Neural cell (in vitro differentiated cells): Measurements from ENCODE around the gene DENND2A. TPM values are rescaled to one million over a fixed set of nuclear protein-coding genes. Genes with fewer than 3 reads are reported as not detected.

Experiments used
- H2AFZ ChIP-seq: fragments of 200-600, 300-800 bp; sonication (generic), shearing (Covaris generic); 2 replicates; pipeline ENCODE4 v1.6.0; 2014; ENCODE audit warnings: low read depth, mild to moderate bottlenecking, antibody characterized with exemption, low read length, moderate library complexity
- H3F3A ChIP-seq: fragments of 200-600 bp; shearing (Covaris generic); 2 replicates; pipeline ENCODE4 v1.6.1; 2016; ENCODE audit warnings: mild to moderate bottlenecking, moderate library complexity, mixed read lengths, antibody characterized with exemption, low read length; ENCODE audit not compliant: insufficient read depth, poor library complexity, severe bottlenecking
- H3K27ac ChIP-seq: fragments of 200-600, 300-800 bp; sonication (generic), shearing (Covaris generic); 2 replicates; pipeline ENCODE4 v1.5.1; 2014; ENCODE audit warnings: mild to moderate bottlenecking, low read length, moderate library complexity
- H3K27me3 ChIP-seq: fragments of 300-800, 200-600 bp; sonication (generic), shearing (Covaris generic); 2 replicates; pipeline ENCODE4 v1.6.0; 2014; ENCODE audit warnings: mild to moderate bottlenecking, low read depth, low read length, moderate library complexity; ENCODE audit not compliant: insufficient read depth
- H3K36me3 ChIP-seq: fragments of 300-800, 200-600 bp; sonication (generic), shearing (Covaris generic); 2 replicates; pipeline ENCODE4 v1.5.1; 2014; ENCODE audit warnings: mild to moderate bottlenecking, antibody characterized with exemption, low read length, moderate library complexity; ENCODE audit not compliant: insufficient read depth
- H3K4me2 ChIP-seq: fragments of 300-800, 200-600 bp; sonication (generic), shearing (Covaris generic); 2 replicates; pipeline ENCODE4 v1.6.0; 2014; ENCODE audit warnings: mild to moderate bottlenecking, low read length
- H3K4me3 ChIP-seq: fragments of 300-800, 200-600 bp; sonication (generic), shearing (Covaris generic); 2 replicates; pipeline ENCODE4 v1.5.1; 2014; ENCODE audit warnings: mild to moderate bottlenecking, low read length, moderate library complexity
- H3K79me2 ChIP-seq: fragments of 200-600 bp; shearing (Covaris generic); replicated peaks from 2 replicates; pipeline ENCODE4 v1.6.0; 2014; ENCODE audit warnings: mild to moderate bottlenecking, low read length, moderate library complexity; ENCODE audit not compliant: insufficient read depth
- H3K9ac ChIP-seq: fragments of 300-800, 200-600 bp; sonication (generic), shearing (Covaris generic); 2 replicates; pipeline ENCODE4 v1.6.1; 2016; ENCODE audit warnings: mild to moderate bottlenecking, low read length, mixed read lengths
- H3K9me2 ChIP-seq: fragments of 200-600 bp; shearing (Covaris generic); 2 replicates; pipeline ENCODE4 v1.6.1; 2016; ENCODE audit warnings: mild to moderate bottlenecking, low read length, mixed read lengths; ENCODE audit not compliant: insufficient read depth
- H3K9me3 ChIP-seq: fragments of 200-600, 300-800 bp; sonication (generic), shearing (Covaris generic); 2 replicates; pipeline ENCODE4 v1.6.1; 2016; ENCODE audit warnings: mild to moderate bottlenecking, mixed run types, low read length, moderate library complexity, mixed read lengths
- H4K20me1 ChIP-seq: fragments of 200-600 bp; shearing (Covaris generic); 2 replicates; pipeline ENCODE4 v1.6.1; 2016; ENCODE audit warnings: mild to moderate bottlenecking, mixed run types; ENCODE audit not compliant: insufficient read depth
- CTCF ChIP-seq: fragments of 450-650 bp; IDR thresholded peaks from 2 replicates; pipeline ENCODE4 v1.5.1; 2014; ENCODE audit warnings: antibody characterized with exemption, mild to moderate bottlenecking, moderate library complexity; ENCODE audit not compliant: poor library complexity, severe bottlenecking
- EP300 ChIP-seq: fragments of 450-650 bp; conservative IDR thresholded peaks from 2 replicates; pipeline ENCODE4 v1.6.1; 2014; ENCODE audit warnings: antibody characterized with exemption, mild to moderate bottlenecking, moderate library complexity; ENCODE audit not compliant: poor library complexity, severe bottlenecking
- EZH2 ChIP-seq: fragments of 200-600, 300-800 bp; shearing (Covaris generic), sonication (generic); IDR thresholded peaks from 2 replicates; pipeline ENCODE4 v1.6.1; 2014; ENCODE audit warnings: antibody characterized with exemption, low read length, borderline replicate concordance, mild to moderate bottlenecking; ENCODE audit not compliant: insufficient read depth, poor library complexity, severe bottlenecking
- MXI1 ChIP-seq: fragments of 450-650 bp; conservative IDR thresholded peaks from 2 replicates; pipeline ENCODE4 v1.6.1; 2014; ENCODE audit warnings: antibody characterized with exemption, mild to moderate bottlenecking; ENCODE audit not compliant: poor library complexity, severe bottlenecking
- POLR2AphosphoS5 ChIP-seq: IDR thresholded peaks from 2 replicates; pipeline ENCODE4 v1.6.1; 2012
- RAD21 ChIP-seq: fragments of 450-650 bp; conservative IDR thresholded peaks from 2 replicates; pipeline ENCODE4 v1.6.1; 2014; ENCODE audit warnings: antibody characterized with exemption, mild to moderate bottlenecking, moderate library complexity
- REST ChIP-seq: IDR thresholded peaks from 2 replicates; pipeline ENCODE4 v1.6.1; 2012; ENCODE audit warnings: borderline replicate concordance
- SMC3 ChIP-seq: fragments of 450-650 bp; conservative IDR thresholded peaks from 2 replicates; pipeline ENCODE4 v1.6.1; 2014; ENCODE audit warnings: antibody characterized with exemption, mild to moderate bottlenecking, moderate library complexity; ENCODE audit not compliant: poor library complexity
- TAF1 ChIP-seq: IDR thresholded peaks from 2 replicates; pipeline ENCODE4 v1.6.1; 2012; ENCODE audit warnings: low read depth
- polyA plus RNA-seq: library from polyadenylated mRNA; depleted of rRNA; stranded (reverse); fragments of >200 nt; gene quantifications from 2 replicates; pipeline ENCODE4 v1.2.3, GENCODE V29; 2014

The DENND2A gene
- polyA plus RNA-seq, 1 donor from 2014 or later: 21.7 TPM

- H3K4me3 ChIP-seq: peak overlapping the region; percentile 9
Measured at GRCh38 chr7:140674899-140675701, 34.5 kb upstream of the DENND2A start.

DNA sequence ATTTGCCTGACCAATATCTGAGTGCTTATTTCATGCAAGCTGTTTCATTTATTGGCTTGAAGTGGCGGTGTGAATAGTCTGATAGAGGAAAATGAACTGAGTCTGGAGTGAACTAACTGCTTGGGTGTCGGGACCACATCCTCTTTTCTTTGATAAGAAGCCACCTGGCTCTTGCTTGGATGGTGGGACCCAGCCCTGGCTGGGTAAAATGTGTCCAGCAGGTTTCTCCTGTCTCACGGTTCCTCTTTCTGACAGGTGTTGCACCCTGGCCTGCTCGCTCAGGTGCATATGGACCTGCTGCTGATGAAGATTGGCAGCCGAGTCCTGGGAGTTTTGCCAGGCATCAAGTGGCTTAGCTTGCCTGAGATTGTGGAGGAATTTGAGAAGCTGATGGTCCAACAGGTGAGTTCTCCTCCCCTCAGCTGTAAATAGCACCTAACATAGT lies 33.8 kb upstream of the DENND2A start:
- Histone ChIP-seq H3K4me3 (peak overlapping the region; percentile 74), H3K9ac (no peak overlapping the region), H3K4me2 (no peak overlapping the region)

More at GRCh38 chr7:140674899-140675701, 34.5 kb upstream of the DENND2A start:
- H3K79me2 ChIP-seq: no peaks in the 10 kb centered on the region
- H3K36me3 ChIP-seq: no peaks in the 10 kb centered on the region
- no peak overlapping the region for H2AFZ ChIP-seq
- no peaks in the 10 kb centered on the region for H4K20me1 ChIP-seq
- no peaks in the 10 kb centered on the region for H3K9me2 ChIP-seq
- H3K27me3 ChIP-seq: peaks cover 13% of the 10 kb centered on the region
- no peak overlapping the region for H3K27ac ChIP-seq
- no peak for TF ChIP-seq EZH2
- TF ChIP-seq SMC3: peak; percentile 16
- no peak overlapping the region for H3K4me2 ChIP-seq
- H3K9ac ChIP-seq: no peak overlapping the region
- H3F3A ChIP-seq: no peaks in the 10 kb centered on the region
- H3K9me3 ChIP-seq: no peaks in the 10 kb centered on the region

More for the DNA sequence above, 33.8 kb upstream of the DENND2A start:
- H3K79me2 ChIP-seq: no peaks in the 10 kb centered on the region
- H3K9me3 ChIP-seq: no peaks in the 10 kb centered on the region
- TF ChIP-seq CTCF (no peak), EZH2 (no peak), MXI1 (no peak), POLR2AphosphoS5 (no peak), REST (no peak), RAD21 (no peak), SMC3 (no peak), TAF1 (no peak), EP300 (no peak)
- H2AFZ ChIP-seq: no peak overlapping the region
- H3K9me2 ChIP-seq: no peaks in the 10 kb centered on the region
- no peaks in the 10 kb centered on the region for H4K20me1 ChIP-seq
- H3K36me3 ChIP-seq: no peaks in the 10 kb centered on the region
- H3K27ac ChIP-seq: no peak overlapping the region
- H3F3A ChIP-seq: no peaks in the 10 kb centered on the region
- peaks cover 13% of the 10 kb centered on the region for H3K27me3 ChIP-seq
